ENCODE measurements around the gene CDK2AP2.

The CDK2AP2 gene

DNA sequence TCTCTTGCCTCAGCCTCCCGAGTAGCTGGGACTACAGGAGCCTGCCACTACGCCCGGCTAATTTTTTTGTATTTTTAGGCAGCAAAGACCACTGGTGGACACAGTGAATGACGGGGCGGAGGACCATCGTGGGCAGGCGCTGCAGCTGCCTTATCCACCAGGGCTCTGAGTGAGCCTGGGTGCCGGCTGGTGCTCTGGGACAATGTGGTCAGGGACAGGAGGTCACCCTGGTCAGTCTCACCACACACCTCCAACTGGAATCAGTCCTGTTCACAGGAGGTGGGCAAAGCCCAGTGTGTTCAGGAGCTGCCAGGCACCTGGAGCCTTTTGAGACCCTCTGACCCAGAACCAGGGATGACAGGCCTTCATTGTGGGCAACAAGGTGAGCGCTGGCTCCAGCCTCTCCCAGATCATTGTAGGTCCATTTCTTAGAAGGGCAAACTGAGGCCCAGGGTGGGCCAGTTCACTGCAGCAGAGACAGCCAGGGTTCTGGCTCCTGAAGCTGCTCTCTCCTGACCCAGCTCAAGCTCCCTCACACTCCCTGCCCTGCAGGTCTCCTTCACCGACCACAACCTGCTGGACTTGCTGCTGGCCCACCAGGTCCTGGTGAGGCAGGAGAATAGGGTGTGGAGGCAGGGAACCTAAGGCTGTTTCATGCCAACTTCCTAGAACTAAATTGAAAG, 31.0 kb upstream of the CDK2AP2 start:
- ATAC-seq = no peak
- TF ChIP-seq RARB (CRISPR knock-in tag; IDR thresholded peaks at IDR 0.05) (no peak), ZNF70 (CRISPR knock-in tag; IDR thresholded peaks at IDR 0.05) (no peak), ZNF8 (CRISPR knock-in tag; IDR thresholded peaks at IDR 0.05) (no peak), PPARA (CRISPR knock-in tag; IDR thresholded peaks at IDR 0.05; ENCODE audit: borderline replicate concordance) (no peak), BACH2 (CRISPR knock-in tag; IDR thresholded peaks at IDR 0.05; ENCODE audit: borderline replicate concordance) (no peak), ISL1 (CRISPR knock-in tag; IDR thresholded peaks at IDR 0.05) (no peak)

DNA sequence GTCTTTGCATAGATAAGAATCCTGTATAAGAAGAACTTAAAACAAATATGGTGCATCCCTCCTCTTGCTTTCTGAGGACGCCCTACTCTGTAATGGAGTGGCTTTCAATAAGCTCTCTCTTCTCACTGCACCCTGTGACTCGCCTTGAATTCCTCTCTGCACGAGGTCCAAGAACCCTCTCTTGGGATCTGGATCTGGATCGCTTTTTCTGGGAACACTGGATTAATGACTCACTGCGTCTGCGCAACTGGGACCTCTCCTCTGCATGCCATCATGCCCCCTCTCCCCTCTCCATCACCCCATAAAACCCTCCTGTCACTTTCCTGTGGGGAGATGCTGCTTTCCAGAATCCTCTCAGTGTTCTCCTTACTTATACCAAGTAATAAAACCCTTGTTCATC, 30.3 kb upstream of the CDK2AP2 start:
- TF ChIP-seq PPARA (CRISPR knock-in tag; IDR thresholded peaks at IDR 0.05; ENCODE audit: borderline replicate concordance) = no peak
- no peak for TF ChIP-seq SNAI2 (CRISPR knock-in tag; IDR thresholded peaks at IDR 0.05)
- no peak for TF ChIP-seq ISL1 (CRISPR knock-in tag; IDR thresholded peaks at IDR 0.05)
- no peak for TF ChIP-seq ZC3H10 (CRISPR knock-in tag; IDR thresholded peaks at IDR 0.05)
- no peak for TF ChIP-seq ZNF8 (CRISPR knock-in tag; IDR thresholded peaks at IDR 0.05)
- TF ChIP-seq, protein P1, sequence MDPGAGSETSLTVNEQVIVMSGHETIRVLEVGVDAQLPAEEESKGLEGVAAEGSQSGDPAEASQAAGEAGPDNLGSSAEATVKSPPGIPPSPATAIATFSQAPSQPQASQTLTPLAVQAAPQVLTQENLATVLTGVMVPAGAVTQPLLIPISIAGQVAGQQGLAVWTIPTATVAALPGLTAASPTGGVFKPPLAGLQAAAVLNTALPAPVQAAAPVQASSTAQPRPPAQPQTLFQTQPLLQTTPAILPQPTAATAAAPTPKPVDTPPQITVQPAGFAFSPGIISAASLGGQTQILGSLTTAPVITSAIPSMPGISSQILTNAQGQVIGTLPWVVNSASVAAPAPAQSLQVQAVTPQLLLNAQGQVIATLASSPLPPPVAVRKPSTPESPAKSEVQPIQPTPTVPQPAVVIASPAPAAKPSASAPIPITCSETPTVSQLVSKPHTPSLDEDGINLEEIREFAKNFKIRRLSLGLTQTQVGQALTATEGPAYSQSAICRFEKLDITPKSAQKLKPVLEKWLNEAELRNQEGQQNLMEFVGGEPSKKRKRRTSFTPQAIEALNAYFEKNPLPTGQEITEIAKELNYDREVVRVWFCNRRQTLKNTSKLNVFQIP (CRISPR knock-in tag; IDR thresholded peaks at IDR 0.05; ENCODE audit: borderline replicate concordance, low read depth) = no peak
- TF ChIP-seq TOX (CRISPR knock-in tag; IDR thresholded peaks at IDR 0.05; ENCODE audit: borderline replicate concordance) = no peak
- TF ChIP-seq, protein P2, sequence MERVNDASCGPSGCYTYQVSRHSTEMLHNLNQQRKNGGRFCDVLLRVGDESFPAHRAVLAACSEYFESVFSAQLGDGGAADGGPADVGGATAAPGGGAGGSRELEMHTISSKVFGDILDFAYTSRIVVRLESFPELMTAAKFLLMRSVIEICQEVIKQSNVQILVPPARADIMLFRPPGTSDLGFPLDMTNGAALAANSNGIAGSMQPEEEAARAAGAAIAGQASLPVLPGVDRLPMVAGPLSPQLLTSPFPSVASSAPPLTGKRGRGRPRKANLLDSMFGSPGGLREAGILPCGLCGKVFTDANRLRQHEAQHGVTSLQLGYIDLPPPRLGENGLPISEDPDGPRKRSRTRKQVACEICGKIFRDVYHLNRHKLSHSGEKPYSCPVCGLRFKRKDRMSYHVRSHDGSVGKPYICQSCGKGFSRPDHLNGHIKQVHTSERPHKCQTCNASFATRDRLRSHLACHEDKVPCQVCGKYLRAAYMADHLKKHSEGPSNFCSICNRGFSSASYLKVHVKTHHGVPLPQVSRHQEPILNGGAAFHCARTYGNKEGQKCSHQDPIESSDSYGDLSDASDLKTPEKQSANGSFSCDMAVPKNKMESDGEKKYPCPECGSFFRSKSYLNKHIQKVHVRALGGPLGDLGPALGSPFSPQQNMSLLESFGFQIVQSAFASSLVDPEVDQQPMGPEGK (CRISPR knock-in tag; IDR thresholded peaks at IDR 0.05; ENCODE audit: borderline replicate concordance) = no peak
- no peak for TF ChIP-seq ZFP30 (CRISPR knock-in tag; IDR thresholded peaks at IDR 0.05)
- TF ChIP-seq GLIS3 (CRISPR knock-in tag; IDR thresholded peaks at IDR 0.05) = no peak
- no peak for TF ChIP-seq OSR1 (CRISPR knock-in tag; IDR thresholded peaks at IDR 0.05)
- TF ChIP-seq BACH2 (CRISPR knock-in tag; IDR thresholded peaks at IDR 0.05; ENCODE audit: borderline replicate concordance) = no peak
- no peak for TF ChIP-seq RARB (CRISPR knock-in tag; IDR thresholded peaks at IDR 0.05)
- no peak for TF ChIP-seq TSHZ2 (CRISPR knock-in tag; IDR thresholded peaks at IDR 0.05)
- ATAC-seq = no peak

DNA sequence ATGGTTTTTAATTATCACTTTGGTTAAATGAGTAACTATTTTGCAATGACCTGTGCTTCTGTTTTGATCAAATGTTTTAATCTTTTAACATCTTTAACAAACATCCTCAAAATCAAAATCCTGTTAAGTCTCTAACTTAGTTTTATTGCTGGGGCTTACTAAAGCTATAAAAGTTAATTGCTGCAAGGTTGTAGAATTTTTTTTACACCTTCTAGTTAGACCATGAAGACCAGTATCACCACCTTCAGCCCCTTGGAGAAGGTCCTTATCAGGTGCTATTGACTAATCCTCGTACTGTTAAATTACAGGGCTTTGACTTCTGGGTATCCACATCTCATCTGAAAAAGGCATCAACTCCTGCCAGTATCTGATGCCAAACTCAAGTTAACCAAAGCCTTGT, 27.6 kb upstream of the CDK2AP2 start:
- no peak for TF ChIP-seq ARNTL (CRISPR knock-in tag; IDR thresholded peaks at IDR 0.05; ENCODE audit: borderline replicate concordance, low read depth)
- TF ChIP-seq, protein P3, sequence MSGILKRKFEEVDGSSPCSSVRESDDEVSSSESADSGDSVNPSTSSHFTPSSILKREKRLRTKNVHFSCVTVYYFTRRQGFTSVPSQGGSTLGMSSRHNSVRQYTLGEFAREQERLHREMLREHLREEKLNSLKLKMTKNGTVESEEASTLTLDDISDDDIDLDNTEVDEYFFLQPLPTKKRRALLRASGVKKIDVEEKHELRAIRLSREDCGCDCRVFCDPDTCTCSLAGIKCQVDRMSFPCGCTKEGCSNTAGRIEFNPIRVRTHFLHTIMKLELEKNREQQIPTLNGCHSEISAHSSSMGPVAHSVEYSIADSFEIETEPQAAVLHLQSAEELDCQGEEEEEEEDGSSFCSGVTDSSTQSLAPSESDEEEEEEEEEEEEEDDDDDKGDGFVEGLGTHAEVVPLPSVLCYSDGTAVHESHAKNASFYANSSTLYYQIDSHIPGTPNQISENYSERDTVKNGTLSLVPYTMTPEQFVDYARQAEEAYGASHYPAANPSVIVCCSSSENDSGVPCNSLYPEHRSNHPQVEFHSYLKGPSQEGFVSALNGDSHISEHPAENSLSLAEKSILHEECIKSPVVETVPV (CRISPR knock-in tag; IDR thresholded peaks at IDR 0.05) = no peak
- no peak for TF ChIP-seq RARB (CRISPR knock-in tag; IDR thresholded peaks at IDR 0.05)
- TF ChIP-seq GLIS3 (CRISPR knock-in tag; IDR thresholded peaks at IDR 0.05) = no peak
- no peak for ATAC-seq

DNA sequence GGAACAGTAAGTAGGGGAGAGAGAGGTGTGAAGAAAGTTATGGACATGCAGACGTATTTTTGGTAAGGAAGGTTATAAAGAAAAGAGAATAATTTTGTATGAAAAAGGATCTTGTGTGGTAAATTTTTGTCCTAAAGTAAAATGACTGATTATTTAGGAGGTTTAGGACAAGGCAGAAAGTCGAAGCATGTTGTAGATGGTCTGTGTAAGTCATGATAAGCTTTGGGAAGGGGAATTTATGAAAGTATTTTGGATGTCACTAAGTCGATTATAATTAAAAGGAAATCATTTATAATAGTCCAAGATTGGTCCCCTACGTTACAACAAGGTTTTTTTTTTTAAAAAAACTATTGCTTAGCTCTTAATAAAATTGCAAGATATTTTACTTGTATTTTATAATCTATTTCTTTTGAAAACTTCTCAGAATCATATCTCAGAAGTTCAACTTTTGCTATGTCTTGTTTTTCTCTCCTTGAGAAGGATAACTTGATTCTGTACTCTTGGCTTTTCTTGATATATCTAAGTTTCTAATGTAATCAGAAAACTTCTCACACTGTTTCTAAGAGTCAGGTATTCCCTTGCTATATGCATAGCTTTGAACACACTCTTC, 26.2 kb upstream of the CDK2AP2 start:
- TF ChIP-seq ZC3H10 (CRISPR knock-in tag; IDR thresholded peaks at IDR 0.05) (no peak), ZFP3 (CRISPR knock-in tag; IDR thresholded peaks at IDR 0.05) (no peak), BACH2 (CRISPR knock-in tag; IDR thresholded peaks at IDR 0.05; ENCODE audit: borderline replicate concordance) (no peak), PPARA (CRISPR knock-in tag; IDR thresholded peaks at IDR 0.05; ENCODE audit: borderline replicate concordance) (no peak)
- ATAC-seq = no peak

Measured in SK-N-SH treated with all-trans-retinoic acid at 6 μM for 48 hours (cell line).